Erythroblast (primary cell): Measurements from ENCODE around the gene INPP4B.

Source experiments
- GATA1 ChIP-seq: IDR thresholded peaks from 2 replicates; pipeline ENCODE4 v1.6.1; 2011; ENCODE audit warnings: low read depth, mild to moderate bottlenecking, control low read depth, low read length, moderate library complexity
- POLR2A ChIP-seq: IDR thresholded peaks from 2 replicates; pipeline ENCODE4 v1.6.1; 2011; ENCODE audit warnings: mild to moderate bottlenecking, low read length

GRCh38 chr4:142369141-142369540 lies 477.0 kb downstream of the INPP4B start:
- no peak for TF ChIP-seq POLR2A
- no peak for TF ChIP-seq GATA1
